ENCODE measurements around the gene ZBTB21. TPM values are rescaled to one million over a fixed set of nuclear protein-coding genes. Genes with fewer than 3 reads are reported as not detected.
A peak's percentile ranks its signal among the peaks of the same experiment; 100 is the strongest.

Gene ZBTB21
- total RNA-seq, 1 donor from 2014 or later = 6.6 TPM

DNA sequence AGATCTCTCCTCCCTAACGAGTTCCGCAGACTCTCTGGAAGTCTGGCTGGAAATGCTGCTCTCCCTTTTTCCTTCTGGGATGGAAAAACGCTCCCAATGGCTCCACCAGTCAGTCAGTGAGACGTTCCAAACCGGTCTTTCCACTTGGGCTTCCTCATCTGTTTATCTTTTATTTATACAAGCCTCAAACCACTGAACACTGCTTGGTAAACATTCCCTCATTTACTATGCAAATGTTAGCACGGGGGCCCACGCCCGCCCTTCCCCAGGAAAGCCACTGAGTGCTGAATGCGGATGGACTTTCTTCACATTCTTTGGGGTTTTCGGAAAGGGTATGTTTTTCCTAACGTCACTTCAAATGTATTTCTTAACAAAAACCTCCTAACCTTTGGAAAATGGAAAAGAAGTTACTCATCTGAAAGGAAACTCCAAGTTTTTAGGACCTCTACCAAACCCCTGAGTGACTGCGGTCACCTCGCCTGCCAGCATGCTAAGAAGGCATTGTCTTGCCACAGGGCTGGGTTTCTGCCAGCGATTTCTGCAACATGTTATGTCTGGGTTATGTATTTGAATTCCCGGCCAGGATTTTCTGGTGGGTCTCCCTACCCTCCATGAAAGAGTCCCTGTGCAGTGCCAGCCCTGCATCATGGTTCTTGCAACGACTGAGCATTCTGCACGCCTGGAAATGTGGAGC lies 47.0 kb upstream of the ZBTB21 start:
- DNase-seq (ENCODE audit: low read depth) (peak; percentile 83), FAIRE-seq (peak; percentile 28)
- no peak overlapping the region for H3K4me3 ChIP-seq (ENCODE audit: low read depth, low read length)
- H3K27me3 ChIP-seq (ENCODE audit: control insufficient read depth, insufficient read depth, low read length) = peaks cover 22% of the 10 kb centered on the region
- TF ChIP-seq, protein P1, sequence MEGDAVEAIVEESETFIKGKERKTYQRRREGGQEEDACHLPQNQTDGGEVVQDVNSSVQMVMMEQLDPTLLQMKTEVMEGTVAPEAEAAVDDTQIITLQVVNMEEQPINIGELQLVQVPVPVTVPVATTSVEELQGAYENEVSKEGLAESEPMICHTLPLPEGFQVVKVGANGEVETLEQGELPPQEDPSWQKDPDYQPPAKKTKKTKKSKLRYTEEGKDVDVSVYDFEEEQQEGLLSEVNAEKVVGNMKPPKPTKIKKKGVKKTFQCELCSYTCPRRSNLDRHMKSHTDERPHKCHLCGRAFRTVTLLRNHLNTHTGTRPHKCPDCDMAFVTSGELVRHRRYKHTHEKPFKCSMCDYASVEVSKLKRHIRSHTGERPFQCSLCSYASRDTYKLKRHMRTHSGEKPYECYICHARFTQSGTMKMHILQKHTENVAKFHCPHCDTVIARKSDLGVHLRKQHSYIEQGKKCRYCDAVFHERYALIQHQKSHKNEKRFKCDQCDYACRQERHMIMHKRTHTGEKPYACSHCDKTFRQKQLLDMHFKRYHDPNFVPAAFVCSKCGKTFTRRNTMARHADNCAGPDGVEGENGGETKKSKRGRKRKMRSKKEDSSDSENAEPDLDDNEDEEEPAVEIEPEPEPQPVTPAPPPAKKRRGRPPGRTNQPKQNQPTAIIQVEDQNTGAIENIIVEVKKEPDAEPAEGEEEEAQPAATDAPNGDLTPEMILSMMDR (IDR thresholded peaks at IDR 0.05; ENCODE audit: insufficient read depth, low read length, severe bottlenecking) = no peak
- no peaks in the 10 kb centered on the region for H3K36me3 ChIP-seq (ENCODE audit: control insufficient read depth, insufficient read depth, low read length)

DNA sequence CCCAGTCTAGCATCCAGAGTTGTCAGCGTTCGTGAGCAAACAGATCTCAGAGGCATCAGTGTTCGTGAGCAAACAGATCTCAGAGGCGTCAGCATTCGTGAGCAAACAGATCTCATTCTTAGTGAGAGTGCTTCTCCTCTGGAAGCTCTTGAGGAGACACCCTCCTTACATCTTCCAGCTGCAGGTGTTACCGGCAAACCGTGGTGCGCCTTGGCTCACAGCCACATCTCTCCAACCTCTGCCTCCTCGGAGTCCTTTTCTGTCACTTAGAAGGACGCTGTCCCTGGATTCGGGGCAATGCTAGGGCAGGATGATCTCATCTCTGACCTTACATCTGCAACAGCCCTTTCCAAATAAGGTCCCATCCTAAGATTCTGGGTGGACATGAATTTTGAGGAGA lies 46.3 kb upstream of the ZBTB21 start:
- H3K4me3 ChIP-seq (ENCODE audit: low read depth, low read length) = no peak overlapping the region
- FAIRE-seq (no peak), DNase-seq (ENCODE audit: low read depth) (no peak)
- H3K36me3 ChIP-seq (ENCODE audit: control insufficient read depth, insufficient read depth, low read length) = no peaks in the 10 kb centered on the region
- TF ChIP-seq, protein P1 (IDR thresholded peaks at IDR 0.05; ENCODE audit: insufficient read depth, low read length, severe bottlenecking) = no peak
- H3K27me3 ChIP-seq (ENCODE audit: control insufficient read depth, insufficient read depth, low read length) = peaks cover 21% of the 10 kb centered on the region

DNA sequence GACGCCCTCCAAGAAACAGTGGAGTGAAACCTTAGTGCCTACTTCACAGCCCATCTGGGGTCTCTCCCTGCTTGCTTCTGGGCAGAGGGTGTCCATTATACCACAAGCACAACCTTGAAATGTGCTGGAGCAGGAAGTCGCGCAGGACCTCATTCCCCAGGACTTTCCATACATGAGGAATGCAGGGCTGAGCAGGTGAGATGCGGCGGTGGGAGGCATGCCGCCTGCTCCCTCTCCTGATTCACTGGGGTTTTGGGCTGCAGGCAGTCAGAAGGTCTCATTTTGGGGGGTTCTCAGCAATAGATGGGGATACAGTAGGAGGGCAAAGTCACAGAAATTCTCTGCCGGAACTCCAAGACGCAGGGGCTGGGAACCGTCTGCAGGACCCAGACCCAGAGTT lies 45.3 kb upstream of the ZBTB21 start:
- Histone ChIP-seq H3K27me3 (ENCODE audit: control insufficient read depth, insufficient read depth, low read length) (peaks cover 19% of the 10 kb centered on the region), H3K36me3 (ENCODE audit: control insufficient read depth, insufficient read depth, low read length) (no peaks in the 10 kb centered on the region), H3K4me3 (ENCODE audit: low read depth, low read length) (no peak overlapping the region)
- FAIRE-seq = no peak
- no peak for DNase-seq (ENCODE audit: low read depth)
- TF ChIP-seq, protein P1 (IDR thresholded peaks at IDR 0.05; ENCODE audit: insufficient read depth, low read length, severe bottlenecking) = no peak

DNA sequence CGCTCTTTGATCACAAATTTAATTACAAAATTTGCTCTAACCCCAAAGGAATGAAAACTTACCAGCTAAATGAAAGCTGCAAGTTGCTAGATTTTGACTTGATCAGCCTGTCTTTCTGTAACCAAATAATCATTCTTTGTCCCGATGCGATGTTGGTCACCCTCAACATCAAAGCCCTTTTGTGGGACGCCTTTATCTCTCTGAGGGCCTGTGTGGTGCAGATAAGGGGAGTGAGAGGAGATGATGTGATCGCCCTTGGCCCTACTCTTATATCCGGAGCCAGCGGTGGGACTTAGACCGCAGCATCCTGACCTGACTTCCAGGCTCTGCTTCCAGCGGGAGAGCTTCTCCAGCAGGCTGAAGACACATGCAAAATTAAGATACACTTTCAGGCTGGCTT lies 41.6 kb upstream of the ZBTB21 start:
- Histone ChIP-seq H3K4me3 (ENCODE audit: low read depth, low read length) (no peak overlapping the region), H3K36me3 (ENCODE audit: control insufficient read depth, insufficient read depth, low read length) (no peaks in the 10 kb centered on the region), H3K27me3 (ENCODE audit: control insufficient read depth, insufficient read depth, low read length) (peaks cover 10% of the 10 kb centered on the region)
- no peak for FAIRE-seq
- no peak for DNase-seq (ENCODE audit: low read depth)
- TF ChIP-seq, protein P1 (IDR thresholded peaks at IDR 0.05; ENCODE audit: insufficient read depth, low read length, severe bottlenecking) = no peak

DNA sequence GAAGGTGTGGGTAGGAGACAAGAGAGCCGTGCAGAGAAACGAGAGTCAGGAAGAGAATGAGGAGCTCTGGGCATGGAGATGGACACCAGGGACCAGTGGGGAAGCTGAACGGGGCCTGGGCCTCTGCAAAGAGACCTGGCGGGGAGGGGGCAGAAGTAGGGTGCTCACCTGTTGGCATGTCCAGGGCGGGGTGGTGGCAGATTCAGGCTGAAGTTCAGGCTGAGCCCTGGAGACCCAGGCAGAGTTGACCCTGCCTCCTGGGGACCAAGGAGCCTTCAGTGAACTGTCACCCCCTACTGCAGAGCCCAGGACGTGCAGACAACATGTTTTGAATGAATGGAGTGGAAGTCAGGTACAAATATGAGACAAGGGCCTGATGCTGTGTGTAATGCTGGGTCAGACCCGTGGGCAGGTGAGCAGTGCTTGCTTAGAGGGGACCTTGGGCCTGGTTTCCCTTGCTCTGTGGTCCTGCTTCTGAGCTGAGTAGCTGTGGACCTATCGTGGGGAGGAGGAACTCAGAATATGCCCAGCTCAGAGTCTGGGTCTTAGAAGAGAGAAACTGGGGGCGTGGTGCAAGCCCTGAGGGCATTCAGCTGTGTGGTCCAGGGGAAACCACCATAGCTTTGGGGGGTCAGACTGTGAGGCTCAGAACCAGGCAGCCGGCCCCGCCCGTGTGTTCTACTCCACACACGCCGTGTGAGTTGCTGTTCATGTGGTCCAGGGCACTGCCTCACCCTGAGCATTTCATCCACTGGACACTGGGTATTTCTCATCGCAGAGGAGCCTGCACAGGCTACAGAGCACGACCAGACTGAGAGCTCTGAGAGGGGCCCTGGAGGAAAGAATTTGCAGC lies 39.6 kb upstream of the ZBTB21 start:
- no peaks in the 10 kb centered on the region for H3K36me3 ChIP-seq (ENCODE audit: control insufficient read depth, insufficient read depth, low read length)
- H3K4me3 ChIP-seq (ENCODE audit: low read depth, low read length) = no peak overlapping the region
- TF ChIP-seq, protein P1 (IDR thresholded peaks at IDR 0.05; ENCODE audit: insufficient read depth, low read length, severe bottlenecking) = no peak
- peaks cover 8% of the 10 kb centered on the region for H3K27me3 ChIP-seq (ENCODE audit: control insufficient read depth, insufficient read depth, low read length)
- FAIRE-seq (no peak), DNase-seq (ENCODE audit: low read depth) (no peak)

Measured in bronchial epithelial cell (primary cell).